Lung (tissue), 12 donors: ENCODE results near the gene L3MBTL4. TPM values are rescaled to one million over a fixed set of nuclear protein-coding genes. Genes with fewer than 3 reads are reported as not detected.
A peak's percentile ranks its signal among the peaks of the same experiment; 100 is the strongest.

Source experiments
- ATAC-seq: fragments of 200-7000 bp; cut with Tn5 transposase; one replicate; pipeline ENCODE4 v1.9.1; 2020; ENCODE audit warnings: moderate number of reproducible peaks; ENCODE audit not compliant: insufficient read depth, low FRiP score
- DNase-seq, 3 donors: peaks; one replicate each; pipeline ENCODE4 v3.0.0-alpha.2; 2013 to 2017
- H3K27ac ChIP-seq, 2 donors: one replicate each; pipeline ENCODE4 v1.5.1; 2013; ENCODE audit warnings: mild to moderate bottlenecking in 2 of 2, moderate library complexity in 2 of 2, control low read depth in 1 of 2, inconsistent platforms in 1 of 2, low read depth in 1 of 2, low read length in 1 of 2
- H3K27me3 ChIP-seq, 3 donors: one replicate each; pipeline ENCODE4 v1.5.1; 2013; ENCODE audit warnings: low read length in 2 of 3; ENCODE audit not compliant: control insufficient read depth in 3 of 3, insufficient read depth in 3 of 3
- H3K36me3 ChIP-seq, 4 donors: one replicate each; pipeline ENCODE4 v1.5.1; 2013; ENCODE audit warnings: low read length in 4 of 4, mild to moderate bottlenecking in 1 of 4, moderate library complexity in 1 of 4; ENCODE audit not compliant: control insufficient read depth in 4 of 4, insufficient read depth in 4 of 4
- H3K4me1 ChIP-seq, 5 donors: one replicate each; pipeline ENCODE4 v1.5.1; 2013; ENCODE audit warnings: low read length in 5 of 5, mild to moderate bottlenecking in 2 of 5, moderate library complexity in 1 of 5; ENCODE audit not compliant: control insufficient read depth in 5 of 5, insufficient read depth in 5 of 5
- H3K4me3 ChIP-seq: one replicate; pipeline ENCODE4 v1.5.1; 2013; ENCODE audit warnings: mild to moderate bottlenecking, control low read depth, moderate library complexity
- H3K9ac ChIP-seq, 2 donors: one replicate each; pipeline ENCODE4 v1.5.1; 2013; ENCODE audit warnings: low read length in 2 of 2, control low read depth in 1 of 2; ENCODE audit not compliant: insufficient read depth in 1 of 2
- H3K9me3 ChIP-seq, 4 donors: one replicate each; pipeline ENCODE4 v1.5.1; 2013; ENCODE audit warnings: low read length in 3 of 4, mild to moderate bottlenecking in 1 of 4, moderate library complexity in 1 of 4; ENCODE audit not compliant: control insufficient read depth in 4 of 4, insufficient read depth in 3 of 4
- CTCF ChIP-seq: IDR thresholded peaks from 2 replicates; pipeline ENCODE4 v1.5.1; 2012; ENCODE audit warnings: mild to moderate bottlenecking; ENCODE audit errors: control extremely low read depth, extremely low read depth
- WGBS, 2 donors: extraction: QIAGEN DNeasy Blood & Tissue Kit; methylation state at CpG; one replicate each; pipeline ENCODE4 v1.1.7; 2013; 5-methylcytosine and 5-hydroxymethylcytosine counted together
- polyA plus RNA-seq, 2 donors: library from polyadenylated mRNA; stranded (reverse); fragments of 200-250 nt; gene quantifications; one replicate each; pipeline ENCODE4 v1.2.1, GENCODE V29; 2013
- total RNA-seq, 2 donors: library from RNA; depleted of rRNA in 1 of 2; stranded (reverse); fragments of >200 nt in 1 of 2; gene quantifications; one replicate each; pipeline ENCODE4 v1.2.1, GENCODE V29; 2014 to 2021
- donor health status: control.
- donor health status: control.
- donor health status: Bipolar disorder and iron deficiency.
- donor health status: healthy.
- donor health status: DM: yes; HTN: yes; CAD: no.

L3MBTL4 gene
- total and polyA plus RNA-seq, 4 donors = 2.8 to 16.8 (median 9.9) TPM

DNA sequence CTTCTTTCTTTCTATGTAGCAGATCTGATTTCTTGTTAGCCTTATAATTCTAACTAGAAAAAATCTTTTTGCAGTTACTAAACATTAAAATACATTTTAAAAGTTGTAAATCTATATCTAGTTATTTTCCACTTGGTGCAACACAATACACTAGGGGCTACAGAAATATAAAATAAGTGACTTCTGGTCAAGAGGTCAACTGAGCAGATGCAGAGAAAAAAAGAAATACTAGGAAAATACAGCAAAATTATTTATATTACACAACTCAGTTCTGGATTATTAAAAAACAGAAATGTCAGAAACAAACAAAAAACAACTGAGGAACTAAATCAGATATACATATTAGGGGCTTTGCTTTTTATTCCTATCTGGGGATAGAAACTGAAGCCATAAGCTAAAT is 83.9 kb downstream of the L3MBTL4 start:
- Histone ChIP-seq H3K27ac (no peak overlapping the region), H3K9ac (no peak overlapping the region), H3K4me3 (no peak overlapping the region), H3K4me1 (peaks cover 0 to 7% (median 0%) of the 10 kb centered on the region in 5 donors), H3K27me3 (no peaks in the 10 kb centered on the region), H3K9me3 (peaks cover 0 to 2% (median 0%) of the 10 kb centered on the region in 4 donors), H3K36me3 (no peaks in the 10 kb centered on the region)
- no peak for DNase-seq
- no peak for TF ChIP-seq CTCF
- no peak for ATAC-seq

- no peak for TF ChIP-seq CTCF
- no peak for ATAC-seq
- no peak overlapping the region for H3K9ac ChIP-seq
- peaks cover 0 to 2% (median 0%) of the 10 kb centered on the region in 4 donors for H3K36me3 ChIP-seq
- 54 to 69% methylated on average over 3 of the region's 3 CpGs for WGBS, 2 donors
- peak in 2 of 3 donors; percentile 67 to 81 for DNase-seq
- H3K4me3 ChIP-seq = no peak overlapping the region
- H3K27ac ChIP-seq = peak overlapping the region in 1 of 2 donors; percentile 79
- no peaks in the 10 kb centered on the region for H3K27me3 ChIP-seq
- peaks cover 0 to 8% (median 1%) of the 10 kb centered on the region in 4 donors for H3K9me3 ChIP-seq
- peaks cover 0 to 7% (median 0%) of the 10 kb centered on the region in 5 donors for H3K4me1 ChIP-seq
Measured at GRCh38 chr18:6328621-6329010, 86.1 kb downstream of the L3MBTL4 start.

- no peak for TF ChIP-seq CTCF
- DNase-seq = peak in 2 of 3 donors; percentile 63 to 69
Measured at GRCh38 chr18:6327895-6328620, 86.7 kb downstream of the L3MBTL4 start.

DNA sequence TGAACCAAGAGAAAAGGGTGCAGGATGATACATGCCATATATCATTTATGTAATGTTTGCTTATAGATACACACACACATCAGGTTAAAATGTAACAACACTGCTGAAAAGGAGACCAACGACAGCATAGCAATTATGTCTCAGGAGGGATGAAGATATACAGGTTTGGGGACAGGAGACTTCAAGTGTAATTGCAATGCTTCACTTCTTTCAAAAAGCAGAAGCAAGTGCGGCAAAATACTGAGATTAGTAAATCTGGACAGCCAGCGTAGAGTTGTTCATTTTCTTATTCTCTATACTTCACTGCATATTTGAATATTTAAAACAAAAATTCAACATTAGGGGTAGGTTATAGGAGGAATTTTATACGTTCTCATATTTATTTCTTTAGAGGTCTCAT is 87.2 kb downstream of the L3MBTL4 start:
- peaks cover 0 to 7% (median 0%) of the 10 kb centered on the region in 5 donors for H3K4me1 ChIP-seq
- no peak for ATAC-seq

More at GRCh38 chr18:6327895-6328620, 86.7 kb downstream of the L3MBTL4 start:
- Histone ChIP-seq H3K4me3 (no peak overlapping the region), H3K9me3 (peaks cover 3 to 8% (median 5%) of the 10 kb centered on the region in 4 donors), H3K27ac (peak overlapping the region in 1 of 2 donors; percentile 79), H3K9ac (no peak overlapping the region), H3K36me3 (peaks cover 0 to 2% (median 0%) of the 10 kb centered on the region in 4 donors), H3K4me1 (peaks cover 0 to 7% (median 0%) of the 10 kb centered on the region in 5 donors), H3K27me3 (no peaks in the 10 kb centered on the region)
- 70 to 79% methylated on average over 2 of the region's 2 CpGs for WGBS, 2 donors
- no peak for ATAC-seq

More for the DNA sequence above, 87.2 kb downstream of the L3MBTL4 start:
- no peak for TF ChIP-seq CTCF
- H3K9ac ChIP-seq = no peak overlapping the region
- peaks cover 3 to 8% (median 5%) of the 10 kb centered on the region in 4 donors for H3K9me3 ChIP-seq
- no peak overlapping the region for H3K27ac ChIP-seq
- DNase-seq = no peak
- no peaks in the 10 kb centered on the region for H3K27me3 ChIP-seq
- H3K4me3 ChIP-seq = no peak overlapping the region
- 89 to 90% methylated on average over 4 of the region's 4 CpGs for WGBS, 2 donors
- H3K36me3 ChIP-seq = peaks cover 0 to 2% (median 0%) of the 10 kb centered on the region in 4 donors
